HG02588 (cell line): ENCODE results near the gene SLC44A2.

Source experiments
- ATAC-seq: cut with Tn5 transposase; IDR thresholded peaks from one replicate; pipeline ENCODE4 v1.9.1; 2021; ENCODE audit warnings: mild to moderate bottlenecking, moderate library complexity; ENCODE audit not compliant: unreplicated experiment

SLC44A2 gene

GRCh38 chr19:10625003-10625761, at the start of gene SLC44A2:
SLC44A2 (plus strand) TSS chr19:10625553; CDS start chr19:10625634, 81 bp downstream.
- no peak for ATAC-seq

DNA sequence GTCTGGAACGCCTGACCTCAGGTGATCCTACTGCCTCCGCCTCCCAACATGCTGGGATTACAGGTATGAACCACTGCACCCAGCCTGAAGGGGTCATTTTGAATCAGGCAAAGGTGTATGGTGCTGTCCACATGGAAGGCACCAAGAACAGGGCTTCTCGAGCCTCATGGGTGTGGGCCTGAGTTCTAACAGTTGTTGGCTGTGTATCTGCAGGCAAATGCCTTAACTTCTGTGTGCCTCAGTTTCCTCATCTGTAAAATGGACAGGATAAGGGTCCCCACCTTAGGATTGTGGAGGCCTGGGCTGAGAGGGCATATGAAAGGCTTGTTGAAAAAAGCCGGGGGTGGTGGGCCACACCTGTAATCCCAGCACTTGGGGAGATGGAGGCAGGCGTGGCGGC, 47.4 kb upstream of the SLC44A2 start:
- no peak for ATAC-seq

DNA sequence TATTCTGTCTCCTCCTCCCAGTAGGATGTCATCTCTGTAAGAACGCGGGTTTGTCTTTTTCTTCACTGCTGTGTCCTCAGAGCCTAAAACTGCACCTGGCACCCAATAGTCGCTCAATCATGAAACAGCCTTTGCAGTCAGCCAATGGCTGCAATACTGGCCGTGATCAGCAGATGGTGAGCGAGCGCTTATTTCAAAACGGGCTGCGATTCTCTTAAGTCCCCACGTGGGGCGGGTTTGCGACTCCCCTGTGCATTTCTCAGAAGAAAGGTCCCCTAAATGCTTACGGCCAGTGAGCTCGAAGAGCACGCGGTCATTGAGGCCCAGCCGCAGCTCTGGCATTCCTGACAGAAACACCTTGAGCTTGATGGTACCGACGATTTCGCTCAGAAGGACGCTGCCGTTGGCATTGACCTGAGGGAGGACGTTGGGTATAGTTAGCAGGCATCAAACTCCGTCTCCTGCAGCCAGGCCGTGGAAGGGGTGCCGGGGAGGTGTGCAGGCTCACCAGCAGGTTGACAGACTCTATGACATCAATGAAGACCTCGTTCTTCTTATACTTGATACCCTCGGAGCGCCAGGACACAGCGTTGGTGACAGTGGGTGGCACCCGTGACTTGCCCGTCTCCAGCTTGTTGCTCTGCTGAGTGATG, 44.2 kb upstream of the SLC44A2 start:
- no peak for ATAC-seq

DNA sequence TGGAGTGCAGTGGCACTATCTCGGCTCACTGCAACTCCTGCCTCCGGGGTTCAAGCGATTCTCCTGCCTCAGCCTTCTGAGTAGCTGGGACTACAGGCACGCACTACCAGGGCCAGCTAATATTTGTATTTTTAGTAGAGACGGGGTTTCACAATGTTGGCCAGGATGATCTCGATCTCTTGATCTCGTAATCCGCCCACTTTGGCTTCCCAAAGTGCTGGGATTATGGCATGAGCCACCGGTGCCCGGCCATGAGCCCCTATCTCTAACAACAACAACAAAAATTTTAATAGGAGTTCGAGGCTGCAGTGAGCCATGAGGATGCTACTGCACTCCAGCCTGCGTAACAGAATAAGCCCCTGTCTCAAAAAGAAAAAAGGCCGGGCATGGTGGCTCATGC, 43.3 kb upstream of the SLC44A2 start:
- no peak for ATAC-seq

GRCh38 chr19:10583036-10583776, 42.1 kb upstream of the SLC44A2 start:
- ATAC-seq = no peak

DNA sequence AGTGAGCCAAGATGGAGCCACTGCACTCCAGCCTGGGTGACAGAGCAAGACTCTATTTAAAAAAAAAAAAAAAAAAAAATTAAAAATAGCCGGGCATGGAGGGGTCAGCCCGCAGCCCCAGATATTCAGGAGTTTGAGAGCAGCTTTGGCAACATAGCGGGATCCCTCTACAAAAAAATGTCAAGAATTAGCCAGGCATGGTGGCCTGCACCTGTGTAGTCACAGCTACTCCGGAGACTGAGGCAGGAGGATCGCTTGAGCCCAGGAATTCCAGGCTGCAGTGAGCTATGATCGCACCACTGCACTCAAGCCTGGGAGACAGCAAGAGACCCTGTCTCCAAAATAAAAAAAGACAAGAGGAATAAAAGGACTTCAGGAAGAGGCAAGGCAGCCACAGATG, 39.0 kb upstream of the SLC44A2 start:
- no peak for ATAC-seq

DNA sequence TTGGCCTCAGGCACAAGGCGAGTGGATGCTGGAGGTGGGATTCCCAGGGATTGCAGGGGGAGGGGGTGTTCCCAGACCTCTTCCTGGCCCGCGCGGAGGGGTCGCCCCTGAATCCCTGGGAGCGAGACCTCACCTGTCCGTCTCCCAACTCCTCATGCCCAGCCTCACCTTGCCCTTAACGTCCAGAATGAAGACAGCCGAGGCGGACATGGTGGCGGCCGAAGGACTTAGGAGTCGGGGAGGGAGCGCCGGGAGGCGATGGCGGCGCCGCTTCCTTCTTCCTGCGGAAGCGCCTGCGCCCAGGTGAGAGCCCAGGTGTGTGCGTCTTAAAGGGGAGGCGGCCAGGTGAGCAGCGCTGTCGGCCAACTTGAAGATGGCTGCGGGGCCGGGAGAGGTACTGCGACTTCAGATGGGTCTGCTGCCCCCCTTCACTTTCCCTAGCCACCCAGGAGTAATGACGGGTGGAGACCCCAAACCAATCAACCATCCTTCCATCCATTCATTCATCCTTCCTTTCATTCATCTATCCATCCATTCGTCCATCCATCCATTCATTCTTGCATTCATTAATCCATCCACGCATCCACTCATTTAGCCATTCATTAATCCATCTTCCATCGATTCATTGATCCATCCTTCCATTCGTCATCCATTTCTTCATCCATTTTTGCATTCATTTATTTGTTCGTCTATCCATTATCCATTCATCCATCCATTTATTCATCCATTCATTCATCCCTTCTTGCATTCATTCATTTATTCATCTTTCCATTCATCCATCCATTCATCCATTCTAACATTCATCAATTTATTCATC, 38.1 kb upstream of the SLC44A2 start, which contains the start of gene AP1M2:
TSS of gene AP1M2 (minus strand) at position 291 of the 817 bp plus-strand sequence. CDS start at position 210, 81 bp downstream.
- ATAC-seq = no peak

- no peak for ATAC-seq
Measured at GRCh38 chr19:10587839-10588150, 37.6 kb upstream of the SLC44A2 start.

DNA sequence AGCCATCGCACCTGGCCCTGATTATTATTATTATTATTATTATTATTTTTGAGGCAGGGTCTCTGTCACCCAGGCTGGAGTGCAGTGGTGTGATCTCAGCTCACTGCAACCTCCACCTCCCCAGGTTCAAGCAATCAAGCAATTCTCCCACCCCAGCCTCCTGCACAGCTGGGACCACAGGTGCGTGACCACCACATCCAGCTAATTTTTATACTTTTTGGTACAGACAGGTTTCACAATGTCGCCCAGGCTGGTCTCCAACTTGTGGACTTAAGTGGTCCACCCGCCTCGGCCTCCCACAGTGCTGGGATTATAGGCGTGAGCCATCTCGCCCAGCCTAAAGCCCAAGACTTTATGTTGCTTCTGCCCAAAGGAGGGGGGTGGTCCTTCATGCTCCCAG, 32.2 kb upstream of the SLC44A2 start:
- no peak for ATAC-seq

DNA sequence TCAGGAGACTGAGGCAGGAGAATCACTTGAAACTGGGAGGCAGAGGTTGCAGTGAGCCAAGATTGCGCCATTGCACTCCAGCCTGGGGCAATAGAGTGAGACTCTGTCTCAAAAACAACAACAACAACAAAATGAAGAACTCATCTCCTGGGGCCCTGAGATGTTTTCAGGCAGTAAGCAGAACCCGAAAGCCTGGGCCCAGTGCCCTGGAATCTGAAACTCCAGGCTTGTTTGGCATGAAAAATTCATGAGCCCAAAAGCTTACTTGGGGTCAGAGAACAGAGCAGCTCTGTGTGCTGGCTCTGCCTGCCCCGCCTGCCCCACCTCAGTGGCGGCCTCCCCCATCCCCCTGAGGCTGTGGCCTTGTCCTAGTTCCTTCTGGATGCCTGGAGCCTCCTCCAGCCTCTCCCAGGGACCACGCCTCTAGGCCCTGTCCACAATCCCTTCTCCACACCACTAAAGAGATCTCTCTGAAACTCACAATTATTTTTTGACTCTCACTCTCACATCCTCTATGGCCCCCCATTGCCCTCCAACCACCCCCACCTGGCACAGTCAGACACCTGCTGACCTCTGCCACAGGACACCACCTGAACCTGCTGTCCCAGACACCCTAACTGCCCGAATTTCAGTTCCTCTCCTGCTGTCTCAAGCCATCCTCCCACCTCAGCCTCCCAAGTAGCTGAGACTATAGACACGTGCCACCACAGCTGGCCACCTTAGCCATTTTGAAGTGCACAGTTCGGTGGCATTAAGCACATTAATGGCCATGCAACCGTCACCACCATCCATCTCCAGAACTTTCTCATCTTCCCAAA, 31.3 kb upstream of the SLC44A2 start:
- ATAC-seq = no peak

DNA sequence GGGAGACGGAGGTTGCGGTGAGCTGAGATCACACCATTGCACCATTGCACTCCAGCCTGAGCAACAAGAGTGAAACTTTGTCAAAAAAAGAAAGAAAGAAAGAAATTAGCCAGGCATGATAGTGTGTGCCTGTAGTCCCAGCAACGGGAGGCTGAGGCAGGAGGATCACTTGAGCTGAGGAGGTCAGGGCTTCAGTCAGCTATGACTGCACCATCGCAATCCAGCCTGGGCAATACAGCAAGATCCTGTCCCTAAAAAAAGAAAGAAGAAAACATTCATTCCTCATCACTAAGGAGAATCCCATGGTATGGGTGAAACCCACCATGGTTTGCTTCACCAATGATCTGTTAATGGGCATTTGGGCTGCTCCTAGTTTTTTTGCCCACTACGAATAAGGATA, 25.2 kb upstream of the SLC44A2 start:
- ATAC-seq = no peak

- no peak for ATAC-seq
Measured at GRCh38 chr19:10601999-10602329, 23.4 kb upstream of the SLC44A2 start.

DNA sequence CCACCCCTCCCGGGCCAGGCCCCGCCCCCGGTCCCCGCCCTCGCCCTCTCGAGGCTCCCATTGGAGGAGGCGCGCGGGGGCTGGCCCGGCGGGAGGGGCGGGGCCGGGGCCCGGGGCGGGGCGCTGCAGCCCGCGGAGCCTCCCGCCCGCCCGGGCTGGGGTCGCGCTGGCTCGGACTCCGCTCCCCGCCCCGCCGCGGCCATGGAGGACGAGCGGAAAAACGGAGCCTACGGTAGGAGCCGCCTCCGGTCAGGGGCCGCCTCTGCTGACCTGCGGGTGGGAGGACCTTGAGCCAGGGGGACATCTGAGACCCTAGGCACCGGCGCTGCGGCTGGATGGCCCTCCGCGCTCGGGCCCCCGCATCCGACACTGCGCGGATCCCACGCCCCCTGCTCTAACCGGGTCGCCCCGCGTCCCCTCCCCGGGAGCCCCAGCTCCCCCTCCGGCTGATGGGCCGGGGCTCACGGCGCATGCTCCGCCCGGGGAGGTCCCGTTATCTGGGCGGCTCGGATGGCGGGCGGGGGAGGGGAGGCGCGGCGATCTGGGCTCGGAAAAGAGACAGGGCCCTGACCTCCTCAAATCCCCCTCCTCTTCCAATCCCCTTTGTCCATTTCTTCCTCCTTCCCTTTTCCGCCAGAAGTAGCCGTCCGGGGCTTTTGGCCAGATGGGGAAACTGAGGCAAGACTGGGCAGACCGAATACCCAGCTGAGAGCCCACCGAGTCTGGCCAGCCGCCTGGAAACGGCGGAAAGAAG, 22.8 kb upstream of the SLC44A2 start:
- ATAC-seq = peak; percentile 69

DNA sequence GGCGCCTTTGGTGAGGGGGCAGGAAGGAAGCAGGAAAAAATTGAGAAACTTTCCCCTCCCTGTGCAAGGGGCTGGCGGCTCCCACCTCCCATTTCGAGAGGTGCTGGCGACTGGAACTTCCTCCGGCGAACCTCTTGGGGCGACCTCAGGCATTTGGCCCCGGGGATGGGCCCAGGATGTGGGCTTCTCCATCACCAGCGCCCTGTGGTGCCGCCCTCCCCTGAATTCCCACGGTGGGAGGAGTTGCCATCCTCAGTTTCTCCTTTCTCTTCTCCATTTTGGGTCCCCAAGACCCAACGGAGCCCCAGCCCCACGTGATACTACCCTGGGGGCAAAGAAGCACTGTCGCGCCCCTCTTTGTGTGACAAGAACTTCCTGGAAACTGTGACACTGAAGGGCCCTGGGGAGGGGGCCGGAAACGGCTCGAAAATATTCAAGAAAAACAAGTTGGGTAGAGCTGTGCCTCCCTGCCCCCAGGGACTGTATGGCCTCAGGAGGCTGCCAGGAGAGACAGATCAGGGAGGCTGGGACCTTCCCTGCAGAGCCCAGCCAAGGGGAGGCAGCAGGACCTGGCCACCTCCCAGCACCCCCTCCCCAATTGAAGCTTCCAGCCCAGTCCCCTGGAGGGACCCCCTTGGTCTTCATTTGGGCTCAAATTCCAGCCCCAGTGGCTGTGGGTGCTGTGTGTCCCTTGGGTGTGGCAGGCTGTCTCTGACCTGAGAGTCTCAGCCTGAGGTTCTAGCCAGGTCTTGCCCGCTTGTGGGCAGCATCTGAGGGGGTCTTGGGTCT, 22.1 kb upstream of the SLC44A2 start:
- ATAC-seq = no peak

GRCh38 chr19:10603873-10604459, 21.4 kb upstream of the SLC44A2 start:
- ATAC-seq = no peak

DNA sequence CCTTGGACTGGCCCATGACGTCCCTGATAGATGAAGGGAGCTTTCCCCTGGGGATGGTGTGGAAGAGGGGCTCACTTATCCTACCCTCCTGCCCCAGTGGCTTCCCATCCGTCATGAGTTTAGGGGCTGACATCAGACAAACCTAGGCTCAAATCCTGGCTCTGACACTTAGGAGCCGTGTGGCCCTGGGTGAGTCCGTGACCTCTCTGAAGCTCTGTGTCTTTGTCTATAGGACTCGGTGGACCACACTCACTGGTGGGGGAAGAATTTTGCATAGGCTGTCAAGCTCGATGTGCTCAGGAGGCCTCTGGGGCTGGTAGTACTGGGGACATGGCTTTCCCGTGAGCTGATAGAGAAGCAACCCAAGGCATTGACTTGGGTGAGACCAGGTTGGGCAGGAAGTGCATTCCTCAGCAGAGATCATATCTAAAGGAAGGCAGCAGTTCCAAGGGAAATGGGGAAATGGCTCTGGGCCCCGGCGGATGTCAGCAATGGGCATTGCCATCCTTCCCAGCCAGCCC, 20.8 kb upstream of the SLC44A2 start:
- no peak for ATAC-seq

GRCh38 chr19:10611907-10612306, 13.4 kb upstream of the SLC44A2 start:
- no peak for ATAC-seq

GRCh38 chr19:10612499-10613119, 12.7 kb upstream of the SLC44A2 start:
- ATAC-seq = no peak
